GM23248 (cell line): ENCODE results near the gene NFATC2. TPM values are rescaled to one million over a fixed set of nuclear protein-coding genes. Genes with fewer than 3 reads are reported as not detected.
"Not testable (repeated sequence)": the region's sequence is repeated elsewhere in the genome, so short reads cannot be mapped to it uniquely, and the experiment has no call there.

Source experiments
- DNase-seq: peaks from one replicate; pipeline ENCODE4 v3.0.0-alpha.2; 2015
- H2AFZ ChIP-seq: fragments of 200-600 bp; sonication (generic); 2 replicates; pipeline ENCODE4 v1.6.1; 2016; ENCODE audit warnings: antibody characterized with exemption
- H3F3A ChIP-seq: fragments of 200-600 bp; sonication (generic); 2 replicates; pipeline ENCODE4 v1.6.1; 2016; ENCODE audit warnings: mild to moderate bottlenecking, antibody characterized with exemption, mixed run types; ENCODE audit not compliant: insufficient read depth
- H3K27ac ChIP-seq: fragments of 200-600 bp; sonication (generic); 2 replicates; pipeline ENCODE4 v1.5.1; 2016; ENCODE audit warnings: mild to moderate bottlenecking
- H3K27me3 ChIP-seq: fragments of 200-600 bp; sonication (generic); replicated peaks from 2 replicates; pipeline ENCODE4 v1.6.1; 2016; ENCODE audit warnings: mild to moderate bottlenecking; ENCODE audit not compliant: insufficient read depth
- H3K36me3 ChIP-seq: fragments of 200-600 bp; sonication (generic); 2 replicates; pipeline ENCODE4 v1.6.1; 2016; ENCODE audit warnings: low read depth, mild to moderate bottlenecking
- H3K4me1 ChIP-seq: fragments of 200-600 bp; sonication (generic); 2 replicates; pipeline ENCODE4 v1.6.1; 2016; ENCODE audit warnings: mild to moderate bottlenecking; ENCODE audit not compliant: insufficient read depth
- H3K4me2 ChIP-seq: fragments of 200-600 bp; sonication (generic); one replicate; pipeline ENCODE4 v1.6.1; 2016; ENCODE audit warnings: mild to moderate bottlenecking; ENCODE audit not compliant: unreplicated experiment
- H3K4me3 ChIP-seq: fragments of 200-600 bp; sonication (generic); 2 replicates; pipeline ENCODE4 v1.5.1; 2016; ENCODE audit warnings: mild to moderate bottlenecking
- H3K79me2 ChIP-seq: fragments of 200-600 bp; sonication (generic); 2 replicates; pipeline ENCODE4 v1.6.1; 2016; ENCODE audit warnings: mild to moderate bottlenecking; ENCODE audit not compliant: insufficient read depth
- H3K9ac ChIP-seq: fragments of 200-600 bp; sonication (generic); 2 replicates; pipeline ENCODE4 v1.6.1; 2016; ENCODE audit warnings: mild to moderate bottlenecking
- H3K9me2 ChIP-seq: fragments of 200-600 bp; sonication (generic); 2 replicates; pipeline ENCODE4 v1.6.1; 2016; ENCODE audit warnings: mixed run types, mild to moderate bottlenecking, moderate library complexity; ENCODE audit not compliant: insufficient read depth
- H3K9me3 ChIP-seq: fragments of 200-600 bp; sonication (generic); one replicate; pipeline ENCODE4 v1.6.1; 2017; ENCODE audit warnings: low read depth
- H4K20me1 ChIP-seq: fragments of 200-600 bp; sonication (generic); 2 replicates; pipeline ENCODE4 v1.6.0; 2016; ENCODE audit not compliant: insufficient read depth
- EZH2 ChIP-seq: fragments of 200-600 bp; sonication (generic); IDR thresholded peaks from 2 replicates; pipeline ENCODE4 v1.6.1; 2018; ENCODE audit warnings: antibody characterized with exemption, mild to moderate bottlenecking; ENCODE audit not compliant: insufficient read depth, poor library complexity, severe bottlenecking
- EZH2phosphoT487 ChIP-seq: fragments of 200-600 bp; sonication (generic); IDR thresholded peaks from 2 replicates; pipeline ENCODE4 v1.6.1; 2018; ENCODE audit warnings: antibody characterized with exemption, moderate library complexity, mild to moderate bottlenecking, low read depth; ENCODE audit not compliant: insufficient read depth
- WGBS, 2 experiments: methylation state at CpG; one replicate each; pipeline ENCODE4 v1.1.6; 2015 to 2017; ENCODE audit warnings: low lambda C conversion rate in 2 of 2, low coverage in 1 of 2; ENCODE audit errors: missing lambda C conversion rate in 2 of 2; 5-methylcytosine and 5-hydroxymethylcytosine counted together
- in situ Hi-C: fragments of 300-500 bp; cut with MboI; formaldehyde crosslinking; loops from 2 replicates; pipeline ENCODE4 v1.15.0; 2020
- polyA plus RNA-seq: library from polyadenylated mRNA; unstranded; fragments of >200 nt; fragmentation: Nextera tagmentation; extraction: Ambion mirVana; gene quantifications from 2 replicates; pipeline ENCODE4 v1.2.1, GENCODE V29; 2016
- total RNA-seq: library from RNA; depleted of rRNA; stranded (reverse); fragments of >200 nt; shearing (Covaris generic); gene quantifications from 2 replicates; pipeline ENCODE4 v1.2.3, GENCODE V29; 2014

Gene NFATC2
- total and polyA plus RNA-seq, 2 experiments from 2014 or later = 0.11 to 0.14 TPM

- no peak overlapping the region for H3K4me3 ChIP-seq
- H4K20me1 ChIP-seq = no peaks in the 10 kb centered on the region
- H3K79me2 ChIP-seq = no peaks in the 10 kb centered on the region
- H3K4me2 ChIP-seq = no peak overlapping the region
- H3K27ac ChIP-seq = no peak overlapping the region
- H2AFZ ChIP-seq = no peak overlapping the region
- WGBS, 2 experiments = 44 to 49% methylated on average over 6 of the region's 6 CpGs
- H3K4me1 ChIP-seq = no peaks in the 10 kb centered on the region
- no peaks in the 10 kb centered on the region for H3K9me2 ChIP-seq
- H3K36me3 ChIP-seq = no peaks in the 10 kb centered on the region
- no peak overlapping the region for H3K9ac ChIP-seq
- DNase-seq = no peak
- H3K27me3 ChIP-seq = no peaks in the 10 kb centered on the region
- TF ChIP-seq EZH2 (no peak), EZH2phosphoT487 (no peak)
- H3K9me3 ChIP-seq = no peaks in the 10 kb centered on the region
- in situ Hi-C loops = no loop called here
- H3F3A ChIP-seq = no peaks in the 10 kb centered on the region
Measured at GRCh38 chr20:51540580-51540979, 1.9 kb downstream of the NFATC2 start.

GRCh38 chr20:51540074-51540473 lies 2.4 kb downstream of the NFATC2 start:
- H3K9me2 ChIP-seq, H3K79me2 ChIP-seq, H3K4me3 ChIP-seq, H3K4me1 ChIP-seq, H3K27me3 ChIP-seq, H4K20me1 ChIP-seq, H3K36me3 ChIP-seq, H3K4me2 ChIP-seq, H3F3A ChIP-seq, H3K9ac ChIP-seq, DNase-seq, in situ Hi-C loops, H3K9me3 ChIP-seq, H3K27ac ChIP-seq, H2AFZ ChIP-seq: not testable (repeated sequence)
- WGBS, 2 experiments = 88 to 91% methylated on average over 7 of the region's 7 CpGs

GRCh38 chr20:51536116-51537069 lies 6.1 kb downstream of the NFATC2 start:
- Histone ChIP-seq H3K4me3 (no peak overlapping the region), H3K4me1 (peaks cover 20% of the 10 kb centered on the region), H3K9me3 (no peaks in the 10 kb centered on the region), H4K20me1 (no peaks in the 10 kb centered on the region), H3K36me3 (no peaks in the 10 kb centered on the region), H3K27me3 (no peaks in the 10 kb centered on the region), H3K9me2 (no peaks in the 10 kb centered on the region), H3K27ac (no peak overlapping the region), H3K9ac (no peak overlapping the region), H2AFZ (no peak overlapping the region), H3K79me2 (no peaks in the 10 kb centered on the region), H3K4me2 (no peak overlapping the region), H3F3A (peaks cover 7% of the 10 kb centered on the region)
- WGBS, 2 experiments = 85% methylated on average over 6 of the region's 6 CpGs
- TF ChIP-seq EZH2 (no peak), EZH2phosphoT487 (no peak)
- in situ Hi-C loops = no loop called here
- no peak for DNase-seq

GRCh38 chr20:51535674-51536073 lies 6.8 kb downstream of the NFATC2 start:
- no peaks in the 10 kb centered on the region for H3K9me2 ChIP-seq

More at GRCh38 chr20:51535674-51536073, 6.8 kb downstream of the NFATC2 start:
- Histone ChIP-seq H3K4me3 (no peak overlapping the region), H3K4me1 (peaks cover 20% of the 10 kb centered on the region), H3F3A (peaks cover 7% of the 10 kb centered on the region), H3K27me3 (no peaks in the 10 kb centered on the region), H3K27ac (no peak overlapping the region), H3K9me3 (no peaks in the 10 kb centered on the region), H3K36me3 (no peaks in the 10 kb centered on the region), H2AFZ (no peak overlapping the region), H3K79me2 (no peaks in the 10 kb centered on the region), H4K20me1 (no peaks in the 10 kb centered on the region), H3K4me2 (no peak overlapping the region), H3K9ac (no peak overlapping the region)
- in situ Hi-C loops = no loop called here
- TF ChIP-seq EZH2 = no peak
- no peak for TF ChIP-seq EZH2phosphoT487
- DNase-seq = no peak
- WGBS, 2 experiments = 88 to 98% methylated on average over 2 of the region's 2 CpGs
